ENCODE data around the gene THSD4. TPM values are rescaled to one million over a fixed set of nuclear protein-coding genes. Genes with fewer than 3 reads are reported as not detected.
"Not testable (repeated sequence)": the region's sequence is repeated elsewhere in the genome, so short reads cannot be mapped to it uniquely, and the experiment has no call there.

The THSD4 gene
- total RNA-seq, 6 donors from 2014 or later: 16.8 to 39.7 (median 21.7) TPM

DNA sequence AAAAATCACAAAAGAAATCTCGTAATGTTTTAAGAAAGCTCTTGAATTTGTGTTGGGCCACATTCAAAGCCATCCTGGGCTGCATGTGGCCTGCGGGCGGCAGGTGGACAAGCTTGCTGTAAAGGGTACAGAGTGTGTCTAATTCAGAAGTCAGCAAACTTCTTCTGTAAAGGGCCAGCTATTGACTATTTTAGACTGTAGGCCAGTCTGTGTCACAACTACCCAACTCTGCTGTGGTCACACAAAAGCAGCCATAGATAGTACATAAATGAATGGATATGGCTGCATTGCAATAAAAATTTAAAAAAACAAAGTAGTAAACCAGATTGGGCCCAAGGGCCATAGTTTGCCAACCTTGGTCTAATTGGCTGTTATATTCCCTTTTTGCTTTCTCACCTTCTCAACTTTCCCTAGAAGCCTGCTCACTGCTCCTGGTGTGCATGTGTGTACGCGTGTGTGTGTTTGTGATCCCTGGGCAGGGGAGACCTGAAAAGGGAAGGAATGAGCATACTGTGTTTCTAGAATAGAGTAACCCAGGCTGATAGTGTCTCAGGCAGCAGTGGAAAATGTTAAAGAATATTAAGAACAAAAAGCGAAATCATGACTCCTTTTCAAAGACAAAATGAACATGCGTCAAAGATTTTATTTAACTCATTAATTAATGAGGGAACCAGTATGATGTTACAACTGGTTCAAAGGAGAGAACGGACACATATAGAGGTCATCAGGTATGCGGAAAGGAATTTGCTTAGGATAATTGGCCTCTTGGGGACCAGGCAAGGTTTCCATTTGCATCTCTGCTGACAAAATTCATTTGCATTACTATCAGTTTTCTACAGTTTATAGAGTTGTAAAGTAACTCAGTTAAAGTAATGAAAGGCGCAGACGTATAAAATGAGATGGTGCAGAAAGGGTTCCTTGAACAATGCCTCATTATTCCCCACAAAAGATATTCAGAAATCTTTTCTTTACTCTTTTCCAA is 248.0 kb downstream of the THSD4 start:
- no peaks in the 10 kb centered on the region for H3K27me3 ChIP-seq
- DNase-seq: no peak
- no peak for ATAC-seq (ENCODE audit: low FRiP score in 2 of 2)
- TF ChIP-seq, protein P1, sequence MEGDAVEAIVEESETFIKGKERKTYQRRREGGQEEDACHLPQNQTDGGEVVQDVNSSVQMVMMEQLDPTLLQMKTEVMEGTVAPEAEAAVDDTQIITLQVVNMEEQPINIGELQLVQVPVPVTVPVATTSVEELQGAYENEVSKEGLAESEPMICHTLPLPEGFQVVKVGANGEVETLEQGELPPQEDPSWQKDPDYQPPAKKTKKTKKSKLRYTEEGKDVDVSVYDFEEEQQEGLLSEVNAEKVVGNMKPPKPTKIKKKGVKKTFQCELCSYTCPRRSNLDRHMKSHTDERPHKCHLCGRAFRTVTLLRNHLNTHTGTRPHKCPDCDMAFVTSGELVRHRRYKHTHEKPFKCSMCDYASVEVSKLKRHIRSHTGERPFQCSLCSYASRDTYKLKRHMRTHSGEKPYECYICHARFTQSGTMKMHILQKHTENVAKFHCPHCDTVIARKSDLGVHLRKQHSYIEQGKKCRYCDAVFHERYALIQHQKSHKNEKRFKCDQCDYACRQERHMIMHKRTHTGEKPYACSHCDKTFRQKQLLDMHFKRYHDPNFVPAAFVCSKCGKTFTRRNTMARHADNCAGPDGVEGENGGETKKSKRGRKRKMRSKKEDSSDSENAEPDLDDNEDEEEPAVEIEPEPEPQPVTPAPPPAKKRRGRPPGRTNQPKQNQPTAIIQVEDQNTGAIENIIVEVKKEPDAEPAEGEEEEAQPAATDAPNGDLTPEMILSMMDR (IDR thresholded peaks at IDR 0.05): no peak
- no peak for TF ChIP-seq EP300 (IDR thresholded peaks at IDR 0.05)
- no peak for TF ChIP-seq POLR2AphosphoS5 (IDR thresholded peaks at IDR 0.05)
- TF ChIP-seq POLR2A (IDR thresholded peaks at IDR 0.05): no peak
- 93 to 94% methylated on average over 11 of the region's 11 CpGs for WGBS, 2 donors
- no peak overlapping the region for H3K27ac ChIP-seq
- peaks cover 0 to 4% (median 0%) of the 10 kb centered on the region in 4 donors for H3K4me1 ChIP-seq
- H3K9me3 ChIP-seq: no peaks in the 10 kb centered on the region
- no peaks in the 10 kb centered on the region for H3K36me3 ChIP-seq
- H3K4me3 ChIP-seq: no peak overlapping the region

DNA sequence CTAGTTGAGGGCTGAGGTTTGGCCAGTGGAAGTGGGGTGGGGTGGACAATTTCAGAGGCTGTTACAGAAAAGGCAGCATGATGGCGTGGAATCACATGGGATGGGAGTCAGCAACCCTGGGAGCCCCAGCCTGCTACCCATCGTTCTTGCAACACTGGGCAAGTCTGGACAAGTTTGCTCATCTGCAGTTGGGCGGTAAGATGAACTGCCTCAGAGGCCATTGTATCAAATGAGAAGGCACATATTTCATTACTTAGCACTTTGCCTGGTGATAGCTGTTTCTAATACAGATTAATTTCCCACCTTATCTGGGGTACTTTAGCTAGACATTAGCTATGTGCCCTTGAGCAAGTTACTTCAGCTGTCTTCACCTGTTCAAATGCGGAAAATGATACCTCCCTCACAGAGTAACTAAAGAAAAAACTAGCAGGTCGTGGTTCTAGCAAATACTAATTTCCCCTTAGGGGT is 248.9 kb downstream of the THSD4 start:
- DNase-seq: no peak
- no peaks in the 10 kb centered on the region for H3K27me3 ChIP-seq
- WGBS, 2 donors: 85 to 86% methylated on average over 4 to 5 of the region's 5 CpGs

DNA sequence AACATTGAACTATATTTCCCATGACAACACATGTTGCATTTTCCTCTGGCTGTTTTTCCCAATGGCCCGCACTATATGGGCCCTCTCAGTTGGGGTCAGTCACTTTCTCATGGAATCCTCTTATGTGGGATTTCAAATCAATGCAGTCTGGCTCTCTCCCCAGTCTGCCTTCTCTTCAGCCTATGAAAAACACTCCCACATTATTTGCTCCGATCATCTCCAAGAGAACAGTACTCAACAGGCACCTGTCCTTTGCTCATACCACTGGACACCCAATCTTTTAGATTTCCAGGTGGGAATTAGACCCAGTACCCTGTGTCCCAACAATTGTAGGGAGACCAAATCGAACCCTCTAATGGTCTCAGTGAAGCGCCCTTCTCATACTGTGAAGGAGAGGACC is 251.3 kb downstream of the THSD4 start:
- Histone ChIP-seq H3K4me1 (peaks cover 0 to 4% (median 0%) of the 10 kb centered on the region in 4 donors), H3K4me3 (no peak overlapping the region), H3K36me3 (no peaks in the 10 kb centered on the region), H3K9me3 (no peaks in the 10 kb centered on the region), H3K27ac (no peak overlapping the region), H3K27me3 (no peaks in the 10 kb centered on the region)
- DNase-seq: no peak
- TF ChIP-seq, protein P1 (IDR thresholded peaks at IDR 0.05): no peak
- no peak for TF ChIP-seq POLR2A (IDR thresholded peaks at IDR 0.05)
- no peak for TF ChIP-seq POLR2AphosphoS5 (IDR thresholded peaks at IDR 0.05)
- TF ChIP-seq EP300 (IDR thresholded peaks at IDR 0.05): no peak
- ATAC-seq (ENCODE audit: low FRiP score in 2 of 2): peak in 1 of 2 donors; percentile 26
- WGBS, 2 donors: 90 to 92% methylated on average over 4 of the region's 4 CpGs

More for the DNA sequence above, 248.9 kb downstream of the THSD4 start:
- Histone ChIP-seq H3K27ac (no peak overlapping the region), H3K4me1 (peaks cover 0 to 4% (median 0%) of the 10 kb centered on the region in 4 donors), H3K36me3 (no peaks in the 10 kb centered on the region), H3K9me3 (no peaks in the 10 kb centered on the region), H3K4me3 (no peak overlapping the region)
- ATAC-seq (ENCODE audit: low FRiP score in 2 of 2): no peak
- TF ChIP-seq POLR2A (IDR thresholded peaks at IDR 0.05): no peak
- no peak for TF ChIP-seq POLR2AphosphoS5 (IDR thresholded peaks at IDR 0.05)
- TF ChIP-seq, protein P1 (IDR thresholded peaks at IDR 0.05): no peak
- no peak for TF ChIP-seq EP300 (IDR thresholded peaks at IDR 0.05)

DNA sequence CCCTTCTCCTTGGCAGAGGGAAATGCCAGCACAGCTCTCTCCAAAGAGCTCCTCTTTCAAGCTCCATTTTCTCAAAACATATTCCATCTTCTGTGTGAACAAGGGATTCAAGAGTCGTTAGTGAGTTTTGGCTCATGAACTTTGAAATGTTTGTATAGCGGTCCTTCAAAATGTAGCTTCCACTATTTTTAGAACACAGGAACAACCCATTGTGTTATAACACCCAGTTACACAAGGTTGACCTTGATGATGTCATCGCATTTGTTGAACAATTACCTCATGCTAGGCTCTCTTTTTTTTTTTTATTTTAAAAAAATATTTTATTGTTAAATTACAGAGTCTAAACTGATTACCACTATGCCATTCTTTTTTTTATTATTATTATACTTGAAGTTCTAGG is 251.7 kb downstream of the THSD4 start:
- no peak for DNase-seq
- peak in 1 of 2 donors; percentile 26 for ATAC-seq (ENCODE audit: low FRiP score in 2 of 2)
- TF ChIP-seq POLR2A (IDR thresholded peaks at IDR 0.05) (no peak), EP300 (IDR thresholded peaks at IDR 0.05) (no peak), POLR2AphosphoS5 (IDR thresholded peaks at IDR 0.05) (no peak)
- TF ChIP-seq, protein P1 (IDR thresholded peaks at IDR 0.05): no peak
- no peaks in the 10 kb centered on the region for H3K9me3 ChIP-seq
- peaks cover 0 to 4% (median 0%) of the 10 kb centered on the region in 4 donors for H3K4me1 ChIP-seq
- H3K27ac ChIP-seq: no peak overlapping the region
- no peak overlapping the region for H3K4me3 ChIP-seq
- H3K27me3 ChIP-seq: no peaks in the 10 kb centered on the region
- no peaks in the 10 kb centered on the region for H3K36me3 ChIP-seq
- 48 to 58% methylated on average over 3 of the region's 3 CpGs for WGBS, 2 donors

DNA sequence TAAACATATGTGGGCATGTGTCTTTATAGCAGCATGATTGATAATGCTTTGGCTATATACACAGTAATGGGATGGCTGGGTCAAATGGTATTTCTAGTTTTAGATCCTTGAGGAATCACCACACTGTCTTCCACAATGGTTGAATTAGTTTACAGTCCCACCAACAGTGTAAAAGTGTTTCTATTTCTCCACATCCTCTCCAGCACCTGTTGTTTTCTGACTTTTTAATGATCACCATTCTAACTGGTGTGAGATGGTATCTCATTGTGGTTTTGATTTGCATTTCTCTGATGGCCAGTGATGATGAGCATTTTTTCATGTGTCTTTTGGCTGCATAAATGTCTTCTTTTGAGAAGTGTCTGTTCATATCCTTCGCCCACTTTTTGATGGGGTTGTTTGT is 252.5 kb downstream of the THSD4 start:
- H3K27me3 ChIP-seq; H3K9me3 ChIP-seq; ATAC-seq (ENCODE audit: low FRiP score in 2 of 2); H3K4me3 ChIP-seq; H3K36me3 ChIP-seq; H3K4me1 ChIP-seq; H3K27ac ChIP-seq; DNase-seq: not testable (repeated sequence)
- WGBS, 2 donors: 100% methylated on average over 1 of the region's 1 CpG

Measured in upper lobe of left lung (tissue), 6 donors.